HUES48 (cell line): ENCODE results near the gene MSI2.

Experiments used
- H3K27ac ChIP-seq: one replicate; pipeline ENCODE4 v1.7.0; 2013; ENCODE audit warnings: low read depth, low read length, inconsistent platforms
- H3K27me3 ChIP-seq: 2 replicates; pipeline ENCODE4 v1.6.1; 2013; ENCODE audit warnings: mild to moderate bottlenecking, low read length; ENCODE audit not compliant: control insufficient read depth, insufficient read depth
- H3K36me3 ChIP-seq: 2 replicates; pipeline ENCODE4 v1.6.1; 2013; ENCODE audit warnings: low read length; ENCODE audit not compliant: control insufficient read depth, insufficient read depth
- H3K4me1 ChIP-seq: 2 replicates; pipeline ENCODE4 v1.6.1; 2013; ENCODE audit warnings: mild to moderate bottlenecking, low read length; ENCODE audit not compliant: control insufficient read depth, insufficient read depth
- H3K4me3 ChIP-seq: 2 replicates; pipeline ENCODE4 v1.5.1; 2013; ENCODE audit warnings: mild to moderate bottlenecking, low read depth, low read length
- H3K9ac ChIP-seq: 2 replicates; pipeline ENCODE4 v1.6.1; 2013; ENCODE audit warnings: mild to moderate bottlenecking, low read depth, low read length, moderate library complexity
- H3K9me3 ChIP-seq: 2 replicates; pipeline ENCODE4 v1.6.1; 2013; ENCODE audit warnings: low read length; ENCODE audit not compliant: control insufficient read depth, insufficient read depth

The MSI2 gene

GRCh38 chr17:57567251-57567650, 310.9 kb downstream of the MSI2 start:
- Histone ChIP-seq H3K27me3 (no peaks in the 10 kb centered on the region), H3K9me3 (no peaks in the 10 kb centered on the region), H3K4me1 (no peaks in the 10 kb centered on the region), H3K27ac (no peak overlapping the region), H3K36me3 (no peaks in the 10 kb centered on the region), H3K9ac (no peak overlapping the region), H3K4me3 (no peak overlapping the region)

GRCh38 chr17:57568340-57568739, 312.0 kb downstream of the MSI2 start:
- Histone ChIP-seq H3K4me3 (no peak overlapping the region), H3K9me3 (no peaks in the 10 kb centered on the region), H3K27ac (no peak overlapping the region), H3K4me1 (no peaks in the 10 kb centered on the region), H3K9ac (no peak overlapping the region), H3K36me3 (no peaks in the 10 kb centered on the region), H3K27me3 (no peaks in the 10 kb centered on the region)

GRCh38 chr17:57569021-57569420, 312.7 kb downstream of the MSI2 start:
- H3K4me1 ChIP-seq: no peaks in the 10 kb centered on the region
- H3K9me3 ChIP-seq: no peaks in the 10 kb centered on the region
- H3K36me3 ChIP-seq: no peaks in the 10 kb centered on the region
- no peak overlapping the region for H3K4me3 ChIP-seq
- H3K27ac ChIP-seq: no peak overlapping the region
- H3K9ac ChIP-seq: no peak overlapping the region
- H3K27me3 ChIP-seq: no peaks in the 10 kb centered on the region

GRCh38 chr17:57569853-57570252, 313.5 kb downstream of the MSI2 start:
- no peak overlapping the region for H3K4me3 ChIP-seq
- no peak overlapping the region for H3K9ac ChIP-seq
- H3K27me3 ChIP-seq: no peaks in the 10 kb centered on the region
- H3K27ac ChIP-seq: no peak overlapping the region
- H3K36me3 ChIP-seq: no peaks in the 10 kb centered on the region
- no peaks in the 10 kb centered on the region for H3K9me3 ChIP-seq
- H3K4me1 ChIP-seq: no peaks in the 10 kb centered on the region

GRCh38 chr17:57570724-57571344, 314.5 kb downstream of the MSI2 start:
- no peaks in the 10 kb centered on the region for H3K27me3 ChIP-seq
- H3K9ac ChIP-seq: no peak overlapping the region
- no peak overlapping the region for H3K27ac ChIP-seq
- no peak overlapping the region for H3K4me3 ChIP-seq
- H3K36me3 ChIP-seq: no peaks in the 10 kb centered on the region
- no peaks in the 10 kb centered on the region for H3K9me3 ChIP-seq
- no peaks in the 10 kb centered on the region for H3K4me1 ChIP-seq

- Histone ChIP-seq H3K9ac (no peak overlapping the region), H3K9me3 (no peaks in the 10 kb centered on the region), H3K27ac (no peak overlapping the region), H3K27me3 (no peaks in the 10 kb centered on the region), H3K4me3 (no peak overlapping the region), H3K36me3 (no peaks in the 10 kb centered on the region), H3K4me1 (0 out of 2 replicates have a peak, but pooled peaks cover 2% of the 10 kb centered on the region)
Measured at GRCh38 chr17:57572062-57572461, 315.7 kb downstream of the MSI2 start.

GRCh38 chr17:57572600-57572999, 316.3 kb downstream of the MSI2 start:
- Histone ChIP-seq H3K4me3 (no peak overlapping the region), H3K9me3 (no peaks in the 10 kb centered on the region), H3K9ac (no peak overlapping the region), H3K4me1 (peaks cover 7% of the 10 kb centered on the region; the same call in 1 of the 2 replicates), H3K27ac (no peak overlapping the region), H3K36me3 (no peaks in the 10 kb centered on the region), H3K27me3 (no peaks in the 10 kb centered on the region)

- Histone ChIP-seq H3K9me3 (no peaks in the 10 kb centered on the region), H3K27me3 (no peaks in the 10 kb centered on the region), H3K4me3 (no peak overlapping the region), H3K27ac (no peak overlapping the region), H3K4me1 (peaks cover 17% of the 10 kb centered on the region), H3K36me3 (no peaks in the 10 kb centered on the region), H3K9ac (no peak overlapping the region)
Measured at GRCh38 chr17:57574040-57574513, 317.8 kb downstream of the MSI2 start.

- no peak overlapping the region for H3K27ac ChIP-seq
- no peaks in the 10 kb centered on the region for H3K27me3 ChIP-seq
- no peaks in the 10 kb centered on the region for H3K36me3 ChIP-seq
- H3K9me3 ChIP-seq: no peaks in the 10 kb centered on the region
- no peak overlapping the region for H3K9ac ChIP-seq
- peaks cover 17% of the 10 kb centered on the region for H3K4me1 ChIP-seq
- no peak overlapping the region for H3K4me3 ChIP-seq
Measured at GRCh38 chr17:57576744-57577143, 320.4 kb downstream of the MSI2 start.

- Histone ChIP-seq H3K27me3 (no peaks in the 10 kb centered on the region), H3K9ac (no peak overlapping the region), H3K27ac (peak overlapping the region; percentile 63), H3K4me3 (no peak overlapping the region), H3K9me3 (no peaks in the 10 kb centered on the region), H3K4me1 (peaks cover 17% of the 10 kb centered on the region), H3K36me3 (no peaks in the 10 kb centered on the region)
Measured at GRCh38 chr17:57577751-57578607, 321.7 kb downstream of the MSI2 start.

- no peak overlapping the region for H3K4me3 ChIP-seq
- H3K4me1 ChIP-seq: peaks cover 17% of the 10 kb centered on the region
- no peaks in the 10 kb centered on the region for H3K27me3 ChIP-seq
- H3K36me3 ChIP-seq: no peaks in the 10 kb centered on the region
- peak overlapping the region; percentile 63 for H3K27ac ChIP-seq
- no peak overlapping the region for H3K9ac ChIP-seq
- H3K9me3 ChIP-seq: no peaks in the 10 kb centered on the region
Measured at GRCh38 chr17:57578608-57579225, 322.4 kb downstream of the MSI2 start.
